Calu3 (cell line): Measurements from ENCODE around the gene SH3BP4. TPM values are rescaled to one million over a fixed set of nuclear protein-coding genes. Genes with fewer than 3 reads are reported as not detected.

Source experiments
- Bru-seq: library from RNA; stranded (reverse); fragments of 400-500 nt; gene quantifications from one replicate; lab custom pipeline; 2021; lab: Mats Ljungman, UMichigan
- BruChase-seq, 2 experiments: library from RNA; stranded (reverse); fragments of 400-500 nt; gene quantifications; one replicate each; lab custom pipeline; 2021; lab: Mats Ljungman, UMichigan
- BruUV-seq: library from RNA; stranded (reverse); fragments of 400-500 nt; replicated peaks from 2 replicates; lab custom pipeline; 2021; lab: Mats Ljungman, UMichigan
- CTCF ChIA-PET: fragments of 300-600 bp; sonication (Branson Sonifier 250); formaldehyde crosslinking; loops from one replicate; lab custom pipeline; 2022; ENCODE audit warnings: antibody characterized with exemption; lab: Charles Lee
- DNase-seq: peaks from one replicate; pipeline ENCODE4 v3.0.0; 2022
- H3K27ac Mint-ChIP-seq: one replicate; pipeline ENCODE4 v1.8.0; 2022; ENCODE audit warnings: mixed read lengths; ENCODE audit not compliant: unreplicated experiment
- H3K27me3 Mint-ChIP-seq: one replicate; pipeline ENCODE4 v1.8.0; 2022; ENCODE audit warnings: mixed read lengths; ENCODE audit not compliant: unreplicated experiment
- H3K36me3 Mint-ChIP-seq: one replicate; pipeline ENCODE4 v1.8.0; 2022; ENCODE audit warnings: mild to moderate bottlenecking, moderate library complexity, mixed read lengths; ENCODE audit not compliant: insufficient read depth, unreplicated experiment
- H3K4me1 Mint-ChIP-seq: one replicate; pipeline ENCODE4 v1.8.0; 2022; ENCODE audit warnings: mild to moderate bottlenecking, low read depth, mixed read lengths; ENCODE audit not compliant: unreplicated experiment
- H3K4me3 Mint-ChIP-seq: one replicate; pipeline ENCODE4 v1.8.0; 2022; ENCODE audit warnings: mild to moderate bottlenecking, low read depth, moderate library complexity, mixed read lengths; ENCODE audit not compliant: unreplicated experiment
- H3K9me3 Mint-ChIP-seq: one replicate; pipeline ENCODE4 v1.8.0; 2022; ENCODE audit warnings: low read depth, mixed read lengths; ENCODE audit not compliant: unreplicated experiment
- CTCF ChIP-seq: fragments of 200-600 bp; IDR thresholded peaks from one replicate; pipeline ENCODE4 v1.8.0; 2022; ENCODE audit warnings: antibody characterized with exemption; ENCODE audit not compliant: unreplicated experiment
- intact Hi-C: fragments of 100-400 bp; cut with micrococcal nuclease; formaldehyde crosslinking; loops from one replicate; pipeline ENCODE4 v1.10.0; 2022; ENCODE audit not compliant: unreplicated experiment
- long read RNA-seq: library from polyadenylated mRNA; stranded (forward); transcript quantifications from one replicate; pipeline ENCODE4 v2.0.0, GENCODE V29; 2022
- total RNA-seq: library from RNA; stranded (reverse); gene quantifications from 2 replicates; pipeline ENCODE4 v1.2.3, GENCODE V29; 2022

SH3BP4 gene
- total RNA-seq (35.0 and 36.9 TPM in 2 replicates), Bru-seq, nascent RNA (percentile 67 among the genes with signal in this experiment), BruChase-seq, experiment 1, labeled RNA remaining after a 6-hour chase (percentile 70 among the genes with signal in this experiment), BruChase-seq, experiment 2, labeled RNA remaining after a 2-hour chase (percentile 69 among the genes with signal in this experiment)
- long read RNA-seq, full-length matches to known transcripts, result 11 of 23 reads
- long read RNA-seq, partial matches to known transcripts, result 9 of 23 reads
- long read RNA-seq, other reads (novel, unspliced or antisense), result 3 of 23 reads

GRCh38 chr2:234951664-234952269 lies at the start of gene SH3BP4:
TSS of gene SH3BP4 (plus strand) at chr2:234952017. CDS start at chr2:235035003, 82,986 bp downstream.
- DNase-seq, result peak; percentile 87
- CTCF ChIA-PET, result interaction anchor here (0.6 to 1.0 kb wide), 5 partner anchors 9 to 282 kb away, joined by 3 read pairs; no protein-coding TSS in a partner anchor
- intact Hi-C loops, result no loop called here
- BruUV-seq, result no TSS peak
- Mint-ChIP-seq H3K27ac (no peak within 1 kb of the TSS), H3K9me3 (no peaks in the 10 kb centered on the region), H3K36me3 (peaks cover 33% of the 10 kb centered on the region), H3K27me3 (no peaks in the 10 kb centered on the region), H3K4me3 (peak within 1 kb of the TSS; percentile 90), H3K4me1 (peaks cover 39% of the 10 kb centered on the region)
- TF ChIP-seq CTCF, result no peak

- Mint-ChIP-seq H3K27ac (no peak overlapping the region), H3K4me1 (peaks cover 16% of the 10 kb centered on the region), H3K9me3 (no peaks in the 10 kb centered on the region), H3K36me3 (no peaks in the 10 kb centered on the region), H3K4me3 (no peak overlapping the region), H3K27me3 (no peaks in the 10 kb centered on the region)
- CTCF ChIA-PET, result no interaction called here
- BruUV-seq, result no TSS peak
- intact Hi-C loops, result no loop called here
- no peak for TF ChIP-seq CTCF
- DNase-seq, result no peak
Measured at GRCh38 chr2:234904785-234905184, 47.0 kb upstream of the SH3BP4 start.

- CTCF ChIA-PET, result no interaction called here
- Mint-ChIP-seq H3K27ac (no peak overlapping the region), H3K4me3 (no peak overlapping the region), H3K36me3 (no peaks in the 10 kb centered on the region), H3K9me3 (no peaks in the 10 kb centered on the region), H3K4me1 (peaks cover 12% of the 10 kb centered on the region), H3K27me3 (no peaks in the 10 kb centered on the region)
- no peak for DNase-seq
- no peak for TF ChIP-seq CTCF
- intact Hi-C loops, result no loop called here
- no TSS peak for BruUV-seq
Measured at GRCh38 chr2:234905547-234906265, 46.1 kb upstream of the SH3BP4 start.

GRCh38 chr2:234910186-234910679 lies 41.6 kb upstream of the SH3BP4 start:
- Mint-ChIP-seq H3K36me3 (no peaks in the 10 kb centered on the region), H3K9me3 (no peaks in the 10 kb centered on the region), H3K27me3 (no peaks in the 10 kb centered on the region), H3K27ac (no peak overlapping the region), H3K4me3 (no peak overlapping the region), H3K4me1 (peaks cover 6% of the 10 kb centered on the region)
- no TSS peak for BruUV-seq
- TF ChIP-seq CTCF, result no peak
- DNase-seq, result no peak
- CTCF ChIA-PET, result no interaction called here
- intact Hi-C loops, result no loop called here
